ENCODE measurements around the gene GPR17. TPM values are rescaled to one million over a fixed set of nuclear protein-coding genes. Genes with fewer than 3 reads are reported as not detected.

Gene GPR17
- total RNA-seq, 1 donor from 2014 or later: not detected

GRCh38 chr2:127665267-127665893 lies 19.4 kb downstream of the GPR17 start:
- peak; percentile 33 for DNase-seq (ENCODE audit: low spot score)

GRCh38 chr2:127669056-127669455 lies 23.1 kb downstream of the GPR17 start:
- no peak for DNase-seq (ENCODE audit: low spot score)

GRCh38 chr2:127670055-127670956 lies 24.4 kb downstream of the GPR17 start:
- no peak for DNase-seq (ENCODE audit: low spot score)

- no peak for DNase-seq (ENCODE audit: low spot score)
Measured at GRCh38 chr2:127670957-127671290, 25.0 kb downstream of the GPR17 start.

GRCh38 chr2:127671557-127672302 lies 25.8 kb downstream of the GPR17 start:
- DNase-seq (ENCODE audit: low spot score): peak; percentile 81

GRCh38 chr2:127672341-127673224 lies 26.6 kb downstream of the GPR17 start:
- DNase-seq (ENCODE audit: low spot score): peak; percentile 84

GRCh38 chr2:127673291-127674069 lies 27.5 kb downstream of the GPR17 start:
- peak; percentile 83 for DNase-seq (ENCODE audit: low spot score)

GRCh38 chr2:127674241-127675209 lies 28.6 kb downstream of the GPR17 start:
- peak; percentile 90 for DNase-seq (ENCODE audit: low spot score)

- peak; percentile 88 for DNase-seq (ENCODE audit: low spot score)
Measured at GRCh38 chr2:127675331-127676261, 29.6 kb downstream of the GPR17 start, which contains the start of gene LIMS2. LIMS2 (minus strand) TSS chr2:127675530; CDS start chr2:127675024, 506 bp downstream.

- peak; percentile 81 for DNase-seq (ENCODE audit: low spot score)
Measured at GRCh38 chr2:127676906-127677305, 31.0 kb downstream of the GPR17 start.

- peak; percentile 65 for DNase-seq (ENCODE audit: low spot score)
Measured at GRCh38 chr2:127678531-127678930, 32.6 kb downstream of the GPR17 start.

GRCh38 chr2:127678991-127679390 lies 33.0 kb downstream of the GPR17 start:
- DNase-seq (ENCODE audit: low spot score): peak; percentile 73

GRCh38 chr2:127679680-127680361 lies 33.9 kb downstream of the GPR17 start:
- peak; percentile 74 for DNase-seq (ENCODE audit: low spot score)

- DNase-seq (ENCODE audit: low spot score): peak; percentile 68
Measured at GRCh38 chr2:127680706-127681287, 34.8 kb downstream of the GPR17 start.

- DNase-seq (ENCODE audit: low spot score): peak; percentile 90
Measured at GRCh38 chr2:127681288-127681804, 35.4 kb downstream of the GPR17 start.

All from mesenteric fat pad (tissue), 1 donor.